ENCODE measurements around the gene CLDN24.

DNA sequence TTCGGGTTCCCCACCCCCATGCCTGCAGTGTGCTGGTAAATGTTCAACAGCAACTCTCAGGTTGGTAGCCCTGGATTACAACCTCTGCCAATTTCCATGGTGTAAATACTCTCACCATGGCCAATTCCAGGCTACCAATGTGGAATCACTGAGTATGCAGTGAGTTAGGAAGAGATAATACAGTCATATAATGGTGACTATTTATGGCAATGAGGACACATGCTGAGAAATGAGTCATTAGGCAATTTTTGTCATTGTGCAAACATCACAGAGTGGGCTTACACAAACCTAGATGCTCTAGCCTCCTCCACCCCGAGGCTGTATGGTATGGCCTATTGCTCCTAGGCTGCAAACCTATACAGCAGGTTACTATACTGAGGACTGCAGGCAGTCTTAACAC, 4.6 kb upstream of the CLDN24 start:
- TF ChIP-seq, protein P1, sequence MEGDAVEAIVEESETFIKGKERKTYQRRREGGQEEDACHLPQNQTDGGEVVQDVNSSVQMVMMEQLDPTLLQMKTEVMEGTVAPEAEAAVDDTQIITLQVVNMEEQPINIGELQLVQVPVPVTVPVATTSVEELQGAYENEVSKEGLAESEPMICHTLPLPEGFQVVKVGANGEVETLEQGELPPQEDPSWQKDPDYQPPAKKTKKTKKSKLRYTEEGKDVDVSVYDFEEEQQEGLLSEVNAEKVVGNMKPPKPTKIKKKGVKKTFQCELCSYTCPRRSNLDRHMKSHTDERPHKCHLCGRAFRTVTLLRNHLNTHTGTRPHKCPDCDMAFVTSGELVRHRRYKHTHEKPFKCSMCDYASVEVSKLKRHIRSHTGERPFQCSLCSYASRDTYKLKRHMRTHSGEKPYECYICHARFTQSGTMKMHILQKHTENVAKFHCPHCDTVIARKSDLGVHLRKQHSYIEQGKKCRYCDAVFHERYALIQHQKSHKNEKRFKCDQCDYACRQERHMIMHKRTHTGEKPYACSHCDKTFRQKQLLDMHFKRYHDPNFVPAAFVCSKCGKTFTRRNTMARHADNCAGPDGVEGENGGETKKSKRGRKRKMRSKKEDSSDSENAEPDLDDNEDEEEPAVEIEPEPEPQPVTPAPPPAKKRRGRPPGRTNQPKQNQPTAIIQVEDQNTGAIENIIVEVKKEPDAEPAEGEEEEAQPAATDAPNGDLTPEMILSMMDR (IDR thresholded peaks at IDR 0.05): no peak
- TF ChIP-seq POLR2AphosphoS5 (IDR thresholded peaks at IDR 0.05): no peak
- TF ChIP-seq EP300 (IDR thresholded peaks at IDR 0.05; ENCODE audit: low read depth): no peak

All from transverse colon (tissue), 4 donors.